ENCODE measurements around the gene LATS2.

DNA sequence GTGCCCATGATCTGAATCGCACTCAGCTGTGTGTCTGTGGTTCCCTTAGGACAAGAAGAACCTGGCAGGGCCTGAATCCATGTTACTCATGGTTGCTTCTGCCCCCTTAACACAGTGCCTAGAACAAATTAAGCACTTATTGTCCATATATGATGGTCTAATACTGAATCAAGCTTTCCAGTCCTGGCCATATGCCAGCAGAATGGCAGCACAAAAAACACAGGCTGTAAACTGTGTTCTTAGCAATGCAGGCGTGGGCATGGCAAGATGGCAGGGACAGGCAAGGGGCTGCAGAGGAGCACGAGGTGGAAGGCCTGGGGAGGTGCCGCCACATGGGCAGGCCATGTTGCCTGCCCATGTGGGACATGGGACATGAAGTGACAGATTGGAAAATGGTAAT, 68.2 kb downstream of the LATS2 start:
- no peak for TF ChIP-seq CTCF (IDR thresholded peaks at IDR 0.05)
- TF ChIP-seq POLR2A (IDR thresholded peaks at IDR 0.05) = no peak
